ENCODE measurements around the gene DPH1.

DNA sequence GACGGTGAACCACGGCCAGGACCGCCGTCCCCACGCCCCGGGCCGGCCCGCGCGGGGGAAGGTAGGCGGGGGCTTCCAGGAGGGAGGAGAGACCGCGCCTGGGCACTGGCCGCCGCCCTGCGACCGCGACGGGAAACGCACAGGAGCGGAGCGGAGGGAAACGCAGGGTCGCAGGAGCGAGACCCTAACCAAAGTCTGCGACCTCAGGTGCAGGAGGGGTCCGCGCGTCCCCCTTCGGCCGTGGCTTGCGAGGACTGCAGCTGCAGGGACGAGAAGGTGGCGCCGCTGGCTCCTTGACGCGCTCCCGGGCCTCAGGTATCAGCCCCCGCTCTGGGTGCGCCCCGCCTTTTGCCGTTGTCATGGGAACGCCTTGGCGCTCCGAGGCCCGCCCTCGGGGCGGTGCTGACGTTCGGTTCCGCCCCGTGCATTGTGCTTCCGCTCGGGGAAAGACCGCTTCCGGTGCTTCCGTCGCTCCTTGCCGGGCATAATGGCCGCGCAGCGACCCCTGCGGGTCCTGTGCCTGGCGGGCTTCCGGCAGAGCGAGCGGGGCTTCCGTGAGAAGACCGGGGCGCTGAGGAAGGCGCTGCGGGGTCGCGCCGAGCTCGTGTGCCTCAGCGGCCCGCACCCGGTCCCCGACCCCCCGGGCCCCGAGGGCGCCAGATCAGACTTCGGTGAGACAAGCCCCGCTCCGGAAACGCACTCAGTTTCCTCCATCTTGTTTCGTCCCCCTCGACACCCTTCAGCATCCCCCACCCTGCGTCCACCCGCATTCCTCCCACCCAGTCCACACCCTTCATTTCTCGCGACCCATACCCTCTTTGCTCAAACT, 11.8 kb downstream of the DPH1 start, which contains the start of gene OVCA2:
- peak; percentile 87 to 96 for TF ChIP-seq GABPA (IDR thresholded peaks at IDR 0.05 in 1 of 2, conservative IDR thresholded peaks at IDR 0.05 in 1 of 2)
- TF ChIP-seq CTCF (IDR thresholded peaks at IDR 0.05; ENCODE audit: low read depth, low read length, missing input control) = peak; percentile 38
- peak; percentile 46 to 56 for TF ChIP-seq RAD21 (IDR thresholded peaks at IDR 0.05)
- TF ChIP-seq, protein P1, sequence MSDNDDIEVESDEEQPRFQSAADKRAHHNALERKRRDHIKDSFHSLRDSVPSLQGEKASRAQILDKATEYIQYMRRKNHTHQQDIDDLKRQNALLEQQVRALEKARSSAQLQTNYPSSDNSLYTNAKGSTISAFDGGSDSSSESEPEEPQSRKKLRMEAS (IDR thresholded peaks at IDR 0.05) = no peak
- TF ChIP-seq EGR1 (IDR thresholded peaks at IDR 0.05; ENCODE audit: low read depth in 2 of 2) = no peak
- peak; percentile 96 for TF ChIP-seq YY1 (IDR thresholded peaks at IDR 0.05)
- no peak for TF ChIP-seq ZBTB33 (IDR thresholded peaks at IDR 0.05)
- no peak for TF ChIP-seq JUND (IDR thresholded peaks at IDR 0.05)
- TF ChIP-seq SP1 (IDR thresholded peaks at IDR 0.05) = peak; percentile 49
- TF ChIP-seq, protein P2, sequence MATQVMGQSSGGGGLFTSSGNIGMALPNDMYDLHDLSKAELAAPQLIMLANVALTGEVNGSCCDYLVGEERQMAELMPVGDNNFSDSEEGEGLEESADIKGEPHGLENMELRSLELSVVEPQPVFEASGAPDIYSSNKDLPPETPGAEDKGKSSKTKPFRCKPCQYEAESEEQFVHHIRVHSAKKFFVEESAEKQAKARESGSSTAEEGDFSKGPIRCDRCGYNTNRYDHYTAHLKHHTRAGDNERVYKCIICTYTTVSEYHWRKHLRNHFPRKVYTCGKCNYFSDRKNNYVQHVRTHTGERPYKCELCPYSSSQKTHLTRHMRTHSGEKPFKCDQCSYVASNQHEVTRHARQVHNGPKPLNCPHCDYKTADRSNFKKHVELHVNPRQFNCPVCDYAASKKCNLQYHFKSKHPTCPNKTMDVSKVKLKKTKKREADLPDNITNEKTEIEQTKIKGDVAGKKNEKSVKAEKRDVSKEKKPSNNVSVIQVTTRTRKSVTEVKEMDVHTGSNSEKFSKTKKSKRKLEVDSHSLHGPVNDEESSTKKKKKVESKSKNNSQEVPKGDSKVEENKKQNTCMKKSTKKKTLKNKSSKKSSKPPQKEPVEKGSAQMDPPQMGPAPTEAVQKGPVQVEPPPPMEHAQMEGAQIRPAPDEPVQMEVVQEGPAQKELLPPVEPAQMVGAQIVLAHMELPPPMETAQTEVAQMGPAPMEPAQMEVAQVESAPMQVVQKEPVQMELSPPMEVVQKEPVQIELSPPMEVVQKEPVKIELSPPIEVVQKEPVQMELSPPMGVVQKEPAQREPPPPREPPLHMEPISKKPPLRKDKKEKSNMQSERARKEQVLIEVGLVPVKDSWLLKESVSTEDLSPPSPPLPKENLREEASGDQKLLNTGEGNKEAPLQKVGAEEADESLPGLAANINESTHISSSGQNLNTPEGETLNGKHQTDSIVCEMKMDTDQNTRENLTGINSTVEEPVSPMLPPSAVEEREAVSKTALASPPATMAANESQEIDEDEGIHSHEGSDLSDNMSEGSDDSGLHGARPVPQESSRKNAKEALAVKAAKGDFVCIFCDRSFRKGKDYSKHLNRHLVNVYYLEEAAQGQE (IDR thresholded peaks at IDR 0.05) = no peak
- TF ChIP-seq RXRA (IDR thresholded peaks at IDR 0.05) = no peak
- no peak for TF ChIP-seq ATF3 (IDR thresholded peaks at IDR 0.05)

Measured in liver (tissue), 3 donors.